Activated T-cell treated with anti-CD3 and anti-CD28 coated beads, Interleukin-2, amount 50 U/mL, for 24 hours (primary cell): ENCODE measurements around the gene TRIM71.
"Not testable (repeated sequence)": the region's sequence is repeated elsewhere in the genome, so short reads cannot be mapped to it uniquely, and the experiment has no call there.

Experiments
- DNase-seq: peaks from one replicate; pipeline ENCODE4 v3.0.0-alpha.2; 2020
- H3K27ac Mint-ChIP-seq: 2 replicates; pipeline ENCODE4 v1.8.0; 2020; ENCODE audit warnings: mild to moderate bottlenecking, mixed read lengths
- H3K27me3 Mint-ChIP-seq: 2 replicates; pipeline ENCODE4 v1.8.0; 2020; ENCODE audit warnings: mixed read lengths
- H3K36me3 Mint-ChIP-seq: 2 replicates; pipeline ENCODE4 v1.8.0; 2020; ENCODE audit warnings: low read depth, mixed read lengths
- H3K4me1 Mint-ChIP-seq: 2 replicates; pipeline ENCODE4 v1.8.0; 2020; ENCODE audit warnings: low read depth, mixed read lengths
- H3K4me3 Mint-ChIP-seq: 2 replicates; pipeline ENCODE4 v1.8.0; 2020; ENCODE audit warnings: mild to moderate bottlenecking, moderate library complexity, mixed read lengths
- H3K9me3 Mint-ChIP-seq: 2 replicates; pipeline ENCODE4 v1.8.0; 2020; ENCODE audit warnings: mixed read lengths

TRIM71 gene

GRCh38 chr3:32815841-32816438 lies 1.9 kb upstream of the TRIM71 start:
- no peak for DNase-seq
- H3K27me3 Mint-ChIP-seq, result peaks cover 64% of the 10 kb centered on the region
- no peak overlapping the region for H3K27ac Mint-ChIP-seq
- no peaks in the 10 kb centered on the region for H3K9me3 Mint-ChIP-seq
- peak overlapping the region; percentile 42 for H3K4me3 Mint-ChIP-seq
- H3K36me3 Mint-ChIP-seq, result no peaks in the 10 kb centered on the region
- peaks cover 38% of the 10 kb centered on the region for H3K4me1 Mint-ChIP-seq

GRCh38 chr3:32816439-32817256 lies 1.1 kb upstream of the TRIM71 start:
- peaks cover 69% of the 10 kb centered on the region for H3K27me3 Mint-ChIP-seq
- peak; percentile 61 for DNase-seq
- H3K4me3 Mint-ChIP-seq, result peak overlapping the region; percentile 74
- H3K9me3 Mint-ChIP-seq, result no peaks in the 10 kb centered on the region
- no peaks in the 10 kb centered on the region for H3K36me3 Mint-ChIP-seq
- peaks cover 38% of the 10 kb centered on the region for H3K4me1 Mint-ChIP-seq
- no peak overlapping the region for H3K27ac Mint-ChIP-seq

GRCh38 chr3:32817257-32817557 lies 590 bp upstream of the TRIM71 start:
- H3K27me3 Mint-ChIP-seq, result peaks cover 73% of the 10 kb centered on the region
- DNase-seq, result no peak
- peak overlapping the region; percentile 55 for H3K4me3 Mint-ChIP-seq
- no peaks in the 10 kb centered on the region for H3K9me3 Mint-ChIP-seq
- H3K27ac Mint-ChIP-seq, result no peak overlapping the region
- peaks cover 38% of the 10 kb centered on the region for H3K4me1 Mint-ChIP-seq
- H3K36me3 Mint-ChIP-seq, result no peaks in the 10 kb centered on the region

GRCh38 chr3:32818229-32818969 lies 602 bp downstream of the TRIM71 start:
- Mint-ChIP-seq H3K27ac (no peak overlapping the region), H3K9me3 (no peaks in the 10 kb centered on the region), H3K4me1 (peaks cover 38% of the 10 kb centered on the region), H3K27me3 (peaks cover 74% of the 10 kb centered on the region), H3K4me3 (peak overlapping the region; percentile 49), H3K36me3 (no peaks in the 10 kb centered on the region)
- peak; percentile 53 for DNase-seq

- Mint-ChIP-seq H3K4me3 (peak overlapping the region; percentile 22), H3K27me3 (peaks cover 74% of the 10 kb centered on the region), H3K36me3 (no peaks in the 10 kb centered on the region), H3K4me1 (peaks cover 38% of the 10 kb centered on the region), H3K27ac (no peak overlapping the region), H3K9me3 (no peaks in the 10 kb centered on the region)
- no peak for DNase-seq
These were observed 1.2 kb downstream of the TRIM71 start for GRCh38 chr3:32818970-32819511.

GRCh38 chr3:32819551-32820348 lies 2.0 kb downstream of the TRIM71 start:
- Mint-ChIP-seq H3K4me3 (no peak overlapping the region), H3K9me3 (no peaks in the 10 kb centered on the region), H3K27ac (no peak overlapping the region), H3K36me3 (no peaks in the 10 kb centered on the region), H3K4me1 (peaks cover 31% of the 10 kb centered on the region), H3K27me3 (peaks cover 67% of the 10 kb centered on the region)
- DNase-seq, result no peak

GRCh38 chr3:32820430-32820829 lies 2.6 kb downstream of the TRIM71 start:
- Mint-ChIP-seq H3K36me3 (no peaks in the 10 kb centered on the region), H3K9me3 (no peaks in the 10 kb centered on the region), H3K27me3 (peaks cover 64% of the 10 kb centered on the region), H3K4me1 (peaks cover 25% of the 10 kb centered on the region), H3K27ac (no peak overlapping the region), H3K4me3 (no peak overlapping the region)
- no peak for DNase-seq

- DNase-seq, result no peak
- Mint-ChIP-seq H3K4me3 (no peak overlapping the region), H3K4me1 (peaks cover 20% of the 10 kb centered on the region), H3K27me3 (peaks cover 57% of the 10 kb centered on the region), H3K9me3 (no peaks in the 10 kb centered on the region), H3K36me3 (no peaks in the 10 kb centered on the region), H3K27ac (no peak overlapping the region)
These were observed 3.3 kb downstream of the TRIM71 start for GRCh38 chr3:32820971-32821685.

GRCh38 chr3:32821686-32822296 lies 4.0 kb downstream of the TRIM71 start:
- no peaks in the 10 kb centered on the region for H3K9me3 Mint-ChIP-seq
- no peak for DNase-seq
- peaks cover 52% of the 10 kb centered on the region for H3K27me3 Mint-ChIP-seq
- peaks cover 16% of the 10 kb centered on the region for H3K4me1 Mint-ChIP-seq
- H3K4me3 Mint-ChIP-seq, result no peak overlapping the region
- H3K27ac Mint-ChIP-seq, result no peak overlapping the region
- no peaks in the 10 kb centered on the region for H3K36me3 Mint-ChIP-seq

GRCh38 chr3:32822609-32823498 lies 5.1 kb downstream of the TRIM71 start:
- no peak for DNase-seq
- no peak overlapping the region for H3K27ac Mint-ChIP-seq
- no peaks in the 10 kb centered on the region for H3K9me3 Mint-ChIP-seq
- H3K4me3 Mint-ChIP-seq, result no peak overlapping the region
- H3K27me3 Mint-ChIP-seq, result peaks cover 49% of the 10 kb centered on the region
- H3K36me3 Mint-ChIP-seq, result no peaks in the 10 kb centered on the region
- peaks cover 9% of the 10 kb centered on the region for H3K4me1 Mint-ChIP-seq

GRCh38 chr3:32823641-32824184 lies 5.9 kb downstream of the TRIM71 start:
- not testable (repeated sequence) for H3K9me3 Mint-ChIP-seq, H3K4me3 Mint-ChIP-seq, H3K36me3 Mint-ChIP-seq, H3K27ac Mint-ChIP-seq, DNase-seq, H3K4me1 Mint-ChIP-seq
- peaks cover 44% of the 10 kb centered on the region for H3K27me3 Mint-ChIP-seq

GRCh38 chr3:32825601-32826375 lies 8.0 kb downstream of the TRIM71 start:
- Mint-ChIP-seq H3K36me3 (no peaks in the 10 kb centered on the region), H3K4me3 (no peak overlapping the region), H3K9me3 (no peaks in the 10 kb centered on the region), H3K27ac (no peak overlapping the region), H3K27me3 (peaks cover 30% of the 10 kb centered on the region), H3K4me1 (no peaks in the 10 kb centered on the region)
- no peak for DNase-seq
